COLO668 (cell line): Measurements from ENCODE around the gene ASTE1.
A peak's percentile ranks its signal among the peaks of the same experiment; 100 is the strongest.

Experiments used
- DNase-seq: peaks from one replicate; lab custom pipeline; 2025; ENCODE audit not compliant: unreplicated experiment; lab: John Stamatoyannopoulos, UW

ASTE1 gene

DNA sequence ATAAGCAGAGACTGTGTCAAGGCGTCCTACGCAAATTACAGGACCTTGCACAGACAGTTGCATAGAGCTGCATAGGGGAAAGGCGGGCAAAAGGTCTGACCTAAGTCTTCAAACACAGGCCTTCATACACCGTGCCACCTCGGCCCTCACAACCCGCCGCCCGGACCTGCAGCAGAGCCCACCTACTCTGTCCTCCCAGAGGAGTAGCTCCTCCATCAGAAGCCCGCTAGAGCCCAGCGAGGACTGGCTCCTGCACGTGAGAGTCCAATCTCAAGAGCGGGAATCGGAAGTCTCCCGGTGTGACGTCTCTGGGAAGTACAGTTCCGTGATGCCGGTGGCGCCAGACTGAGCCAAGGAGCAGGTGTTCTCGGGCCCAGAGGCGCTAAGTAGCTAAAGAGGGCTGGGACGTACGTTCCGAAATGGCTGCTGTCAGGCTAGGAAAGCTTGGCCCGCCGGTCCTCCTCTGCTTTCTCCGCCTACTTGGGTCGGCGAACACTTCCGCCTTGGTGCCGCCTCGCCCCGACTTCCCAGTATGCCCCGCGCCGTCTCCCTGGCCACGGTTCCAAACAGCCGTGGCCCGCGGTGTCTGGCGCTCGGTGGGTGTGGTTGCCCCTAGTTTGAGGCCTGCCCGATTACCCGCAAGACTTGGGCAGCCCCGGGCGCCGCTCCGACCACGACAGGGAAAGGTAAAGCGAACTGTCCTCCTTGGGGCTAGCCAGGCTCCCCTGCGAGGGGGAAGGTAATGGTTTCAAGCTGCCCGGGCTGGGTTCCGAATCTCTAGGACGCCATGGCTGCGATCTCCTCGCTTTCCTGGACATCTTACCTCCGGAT is at the start of gene ASTE1, which contains the start of gene NEK11:
TSS of gene ASTE1 (minus strand) at position 505 of the 831 bp plus-strand sequence. CDS start 1,519 bp downstream, outside the sequence.
TSS of gene NEK11 (plus strand) at position 557 of the 831 bp plus-strand sequence. CDS start 2,832 bp downstream, outside the sequence.
- peak; percentile 86 for DNase-seq

- DNase-seq: no peak
Observed at GRCh38 chr3:131075632-131076328, 49.2 kb upstream of the ASTE1 start.

DNA sequence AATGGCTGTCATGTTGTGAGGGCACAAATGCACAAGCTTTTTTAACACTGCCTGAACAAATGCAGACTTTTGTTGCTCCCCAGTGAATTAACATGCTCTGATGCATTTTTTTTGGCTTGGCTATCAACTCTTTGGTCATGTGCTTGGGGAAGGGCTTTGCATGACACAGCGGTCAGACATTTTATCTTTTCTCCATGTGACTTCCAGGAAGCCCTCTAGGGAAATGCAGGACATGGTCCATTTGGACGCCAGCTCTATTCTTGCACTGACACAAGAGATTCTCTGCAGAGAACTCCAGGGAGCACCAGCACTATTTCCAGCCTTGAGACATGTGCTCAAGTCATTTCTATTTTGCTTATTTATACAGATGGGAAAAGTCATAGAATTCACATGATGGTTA is 46.2 kb upstream of the ASTE1 start:
- no peak for DNase-seq

DNA sequence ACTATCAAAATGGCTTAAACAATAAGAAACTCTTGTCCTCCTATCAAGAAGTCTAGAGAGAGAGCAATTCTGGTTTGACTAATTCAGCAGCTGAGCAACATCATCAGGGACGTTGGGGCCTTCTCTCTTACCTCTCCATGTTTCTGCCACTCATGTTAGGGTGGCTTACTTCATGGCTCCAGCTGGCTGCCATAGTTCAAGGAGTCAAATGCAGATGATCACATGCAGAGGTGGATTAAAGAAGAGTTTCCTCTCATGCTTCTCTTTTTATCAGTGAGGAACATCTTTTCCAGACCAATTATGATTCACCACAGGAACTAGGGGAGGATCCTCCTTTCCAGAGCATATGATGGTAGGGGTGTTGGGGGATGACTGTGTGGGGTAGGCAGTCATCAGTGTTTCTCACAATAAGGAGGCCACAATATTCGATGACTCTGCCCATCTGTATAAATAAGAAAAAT is 45.5 kb upstream of the ASTE1 start:
- no peak for DNase-seq

GRCh38 chr3:131067983-131068382 is 41.4 kb upstream of the ASTE1 start:
- no peak for DNase-seq

GRCh38 chr3:131053043-131053859 is 26.6 kb upstream of the ASTE1 start:
- DNase-seq: no peak

DNA sequence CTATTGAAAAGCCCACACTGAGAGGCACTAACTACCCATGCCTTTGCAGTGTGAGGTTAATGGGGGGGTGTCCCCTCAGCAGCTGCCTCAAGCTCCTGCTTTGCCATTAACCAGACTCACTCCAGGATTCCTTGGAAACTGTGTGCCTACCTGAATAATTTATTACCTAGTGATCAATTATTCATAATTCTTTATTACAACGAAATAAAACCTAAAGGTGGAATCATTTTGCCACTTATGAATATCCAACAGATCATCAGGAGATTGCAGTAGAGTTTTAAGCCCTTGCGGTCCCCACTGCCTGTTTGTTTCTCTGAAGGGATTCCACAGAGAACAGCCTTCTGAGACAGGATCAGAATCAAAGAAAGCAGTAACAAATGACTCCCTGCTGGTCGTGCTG is 23.4 kb upstream of the ASTE1 start:
- DNase-seq: no peak

- DNase-seq: no peak
Observed at GRCh38 chr3:131048030-131048429, 21.4 kb upstream of the ASTE1 start.

- DNase-seq: no peak
Observed at GRCh38 chr3:131047582-131047981, 21.0 kb upstream of the ASTE1 start.

DNA sequence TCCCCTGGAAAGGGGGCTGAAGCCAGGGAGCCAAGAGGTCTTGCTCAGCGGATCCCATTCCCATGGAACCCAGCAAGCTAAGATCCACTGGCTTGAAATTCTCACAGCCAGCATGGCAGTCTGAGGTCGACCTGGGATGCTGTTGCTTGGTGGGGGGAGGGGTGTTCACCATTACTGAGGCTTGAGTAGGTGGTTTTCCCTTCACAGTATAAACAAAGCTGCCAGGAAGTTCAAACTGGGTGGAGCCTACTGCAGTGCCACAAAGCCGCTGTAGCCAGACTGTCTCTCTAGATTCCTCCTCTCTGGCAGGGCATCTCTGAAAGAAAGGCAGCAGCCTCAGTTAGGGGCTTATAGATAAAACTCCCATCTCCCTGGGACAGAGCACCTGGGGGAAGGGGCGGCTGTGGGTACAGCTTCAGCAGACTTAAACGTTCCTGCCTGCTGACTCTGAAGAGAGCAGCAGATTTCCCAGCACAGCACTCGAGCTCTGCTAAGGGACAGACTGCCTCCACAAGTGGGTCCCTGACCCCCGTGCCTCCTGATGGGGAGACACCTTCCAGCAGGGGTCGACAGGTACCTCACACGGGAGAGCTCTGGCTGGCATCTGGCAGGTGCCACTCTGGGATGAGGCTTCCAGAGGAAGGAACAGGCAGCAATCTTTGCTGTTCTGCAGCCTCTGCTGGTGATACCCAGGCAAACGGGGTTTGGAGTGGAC is 15.8 kb upstream of the ASTE1 start:
- peak; percentile 2 for DNase-seq

- DNase-seq: no peak
Observed at GRCh38 chr3:131038326-131038725, 11.7 kb upstream of the ASTE1 start.

GRCh38 chr3:131036986-131037385 is 10.4 kb upstream of the ASTE1 start:
- DNase-seq: no peak

GRCh38 chr3:131036200-131036816 is 9.7 kb upstream of the ASTE1 start:
- no peak for DNase-seq

GRCh38 chr3:131033480-131034080 is 7.0 kb upstream of the ASTE1 start:
- DNase-seq: peak; percentile 24

DNA sequence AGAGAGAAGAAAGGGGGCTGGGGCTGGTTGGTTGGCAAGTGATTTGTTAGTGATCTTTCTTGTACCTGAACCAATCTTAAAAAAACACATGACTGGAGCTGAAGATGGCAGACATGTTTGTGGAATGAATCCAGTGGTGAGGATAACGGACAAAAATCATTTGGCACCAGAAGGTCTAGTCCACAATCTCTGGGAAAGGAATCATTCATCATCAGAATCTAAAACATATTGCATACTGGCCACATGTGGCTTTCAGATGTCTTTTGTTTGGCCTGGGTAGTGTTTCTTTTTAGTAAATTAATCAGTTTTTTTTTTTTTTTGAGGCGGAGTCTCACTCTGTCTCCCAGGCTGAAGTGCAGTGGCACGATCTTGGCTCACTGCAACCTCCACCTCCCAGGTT is 5.0 kb upstream of the ASTE1 start:
- no peak for DNase-seq

DNA sequence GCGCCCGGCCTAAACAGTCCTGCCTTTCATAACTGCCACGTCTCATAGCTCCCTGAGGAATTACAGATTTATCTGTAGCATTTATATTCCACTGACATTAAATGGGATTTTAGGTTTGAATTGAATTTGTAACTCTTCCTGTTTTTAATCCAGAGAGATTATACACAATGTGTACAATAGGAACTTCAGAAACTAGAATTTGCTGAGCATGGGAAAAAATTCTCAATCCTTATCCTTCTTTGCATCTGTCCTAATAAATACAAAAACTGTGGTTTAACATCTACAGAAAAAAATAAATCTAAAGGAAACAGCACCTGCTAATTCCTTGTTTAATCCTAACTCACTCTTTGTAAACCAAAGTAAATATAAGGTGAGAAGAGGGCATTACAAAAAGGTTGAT is 2.2 kb upstream of the ASTE1 start:
- DNase-seq: no peak

DNA sequence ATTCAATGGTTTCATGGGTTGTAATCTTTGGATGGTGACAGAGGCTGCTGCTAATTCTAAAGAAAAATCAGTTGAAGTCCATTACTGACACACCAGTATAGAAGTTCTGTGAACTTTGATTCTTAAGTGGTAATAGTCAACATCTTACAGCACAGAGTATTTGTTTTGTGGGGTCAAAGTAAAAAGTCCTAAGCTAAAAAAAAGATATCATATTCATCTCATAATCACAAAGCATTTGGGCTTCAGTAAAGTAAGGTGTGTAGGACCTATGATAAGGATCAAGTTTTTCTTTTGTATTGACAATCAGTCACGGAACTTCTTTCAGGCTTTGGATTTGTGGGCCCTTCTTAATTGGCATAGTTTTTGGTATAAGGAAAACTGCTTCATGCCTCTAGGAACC is 1.1 kb downstream of the ASTE1 start:
- no peak for DNase-seq

DNA sequence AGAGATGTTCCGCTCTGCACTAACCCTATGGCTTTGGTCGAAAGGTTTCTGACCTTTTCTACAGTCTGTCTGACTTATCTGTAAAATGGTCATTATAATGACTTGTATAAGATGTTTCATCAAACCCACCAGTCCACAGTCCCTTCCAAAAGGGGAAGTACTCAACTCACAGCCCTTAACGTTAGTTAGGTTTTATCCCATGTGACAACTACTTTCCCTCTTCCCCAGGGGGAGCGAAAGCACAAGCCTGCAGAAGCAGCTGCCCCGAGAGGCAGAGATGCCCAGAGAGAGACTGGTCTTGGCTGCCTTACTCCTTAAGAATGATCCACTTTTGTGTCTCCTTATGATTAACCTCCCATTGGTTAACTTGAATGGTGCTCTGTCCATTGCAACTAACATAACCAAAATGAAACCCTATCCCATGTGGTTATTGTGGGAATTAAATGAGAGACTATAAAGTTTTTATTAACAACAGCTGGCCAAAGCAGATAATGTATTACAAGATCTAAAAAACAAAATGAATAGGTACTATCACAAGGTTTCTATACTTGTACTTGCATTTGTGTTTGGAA is 6.4 kb downstream of the ASTE1 start:
- DNase-seq: no peak

DNA sequence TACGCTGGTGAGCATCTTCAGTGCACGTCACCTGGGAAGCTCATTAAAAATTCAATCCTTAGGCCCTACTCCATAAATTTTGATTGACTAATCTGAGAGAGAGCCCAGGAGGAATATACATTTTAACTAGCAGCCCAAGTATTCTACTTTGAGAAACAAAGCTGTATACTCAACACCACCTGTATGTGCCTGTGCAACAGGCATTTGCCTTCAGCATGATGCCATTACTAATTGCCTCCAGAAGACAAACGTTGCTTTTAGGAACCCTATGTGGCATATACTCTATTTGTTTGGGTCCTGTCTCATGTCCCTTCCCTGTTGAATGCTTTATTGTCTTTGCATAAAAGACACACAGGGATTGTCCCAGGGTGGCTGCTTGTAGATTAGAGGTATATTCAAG is 7.7 kb downstream of the ASTE1 start:
- no peak for DNase-seq
